HG03139 (cell line): ENCODE results near the gene SSU72.
"Not testable (repeated sequence)": the region's sequence is repeated elsewhere in the genome, so short reads cannot be mapped to it uniquely, and the experiment has no call there.

Source experiments
- ATAC-seq: cut with Tn5 transposase; IDR thresholded peaks from one replicate; pipeline ENCODE4 v1.9.1; 2021; ENCODE audit not compliant: unreplicated experiment

SSU72 gene

DNA sequence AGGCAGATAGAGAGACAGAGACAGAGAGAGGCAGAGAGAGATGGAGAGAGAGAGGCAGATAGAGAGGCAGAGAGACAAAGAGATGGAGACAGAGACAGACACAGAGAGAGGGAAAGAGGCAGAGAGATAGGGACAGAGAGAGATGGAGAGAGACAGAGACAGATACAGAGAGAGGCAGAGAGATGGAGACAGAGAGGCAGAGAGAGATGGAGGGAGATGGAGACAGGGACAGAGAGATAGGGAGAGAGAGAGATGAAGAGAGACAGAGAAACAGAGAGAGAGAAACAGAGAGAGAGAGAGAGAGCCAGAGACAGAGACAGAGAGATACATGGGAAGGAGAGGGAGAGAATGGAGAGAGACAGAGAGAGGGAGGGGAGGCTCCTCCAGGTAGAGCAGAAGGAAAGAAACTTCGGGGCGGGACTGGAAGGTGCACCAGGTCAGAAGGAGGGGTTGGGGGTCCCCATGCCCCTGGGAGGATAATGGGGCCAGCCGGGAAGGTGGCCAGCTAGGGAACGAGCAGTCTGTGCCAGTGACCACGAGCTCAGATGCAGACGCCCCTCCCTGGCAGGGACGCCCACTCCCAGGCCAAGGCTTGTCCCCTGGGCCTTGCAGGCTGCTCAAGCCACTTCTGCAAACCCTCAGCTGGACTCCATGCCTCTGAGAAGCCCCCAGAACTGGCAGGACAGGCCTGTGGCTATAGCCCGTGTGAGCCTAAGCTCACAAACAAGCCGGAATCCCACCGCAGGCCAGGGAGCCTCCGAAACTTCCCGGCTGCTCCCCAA lies 22.0 kb upstream of the SSU72 start:
- ATAC-seq: no peak

DNA sequence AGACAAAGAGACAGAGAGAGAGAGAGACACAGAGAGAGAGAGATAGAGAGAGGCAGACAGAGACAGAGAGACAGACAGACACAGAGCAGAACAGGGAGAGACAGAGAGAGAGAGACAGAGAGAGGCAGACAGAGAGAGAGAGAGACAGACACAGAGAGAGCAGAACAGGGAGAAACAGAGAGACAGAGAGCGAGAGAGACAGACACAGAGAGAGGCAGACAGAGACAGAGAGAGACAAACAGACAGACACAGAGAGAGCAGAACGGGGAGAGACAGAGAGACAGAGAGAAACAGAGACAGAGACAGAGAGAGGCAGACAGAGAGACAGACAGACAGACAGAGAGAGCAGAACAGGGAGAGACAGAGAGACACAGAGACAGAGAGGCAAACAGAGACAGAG lies 20.7 kb upstream of the SSU72 start:
- not testable (repeated sequence) for ATAC-seq

DNA sequence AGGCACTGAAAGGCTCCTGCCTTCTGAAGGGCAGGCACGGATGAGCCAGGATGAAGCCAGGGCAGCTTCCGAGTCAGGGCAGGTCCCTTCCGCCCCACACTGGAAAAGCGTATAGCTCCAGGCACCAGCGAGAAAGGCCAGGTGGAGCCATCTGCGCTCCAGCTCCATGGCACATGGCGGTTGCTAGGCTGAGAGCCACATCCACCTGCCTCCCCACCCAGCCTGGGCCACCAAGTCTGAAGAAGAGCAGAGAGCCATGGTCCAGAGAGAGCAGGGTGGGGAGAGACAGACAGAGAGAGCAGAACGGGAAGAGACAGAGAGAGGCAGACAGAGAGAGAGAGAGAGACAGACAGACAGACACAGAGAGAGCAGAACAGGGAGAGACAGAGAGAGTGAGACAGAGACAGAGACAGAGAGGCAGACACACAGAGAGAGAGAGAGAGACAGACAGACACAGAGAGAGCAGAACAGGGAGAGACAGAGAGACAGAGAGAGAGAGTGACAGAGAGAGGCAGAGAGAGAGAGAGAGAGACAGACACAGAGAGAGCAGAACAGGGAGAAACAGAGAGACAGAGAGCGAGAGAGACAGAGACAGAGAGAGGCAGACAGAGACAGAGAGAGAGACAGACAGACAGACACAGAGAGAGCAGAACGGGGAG lies 20.1 kb upstream of the SSU72 start:
- ATAC-seq: no peak

DNA sequence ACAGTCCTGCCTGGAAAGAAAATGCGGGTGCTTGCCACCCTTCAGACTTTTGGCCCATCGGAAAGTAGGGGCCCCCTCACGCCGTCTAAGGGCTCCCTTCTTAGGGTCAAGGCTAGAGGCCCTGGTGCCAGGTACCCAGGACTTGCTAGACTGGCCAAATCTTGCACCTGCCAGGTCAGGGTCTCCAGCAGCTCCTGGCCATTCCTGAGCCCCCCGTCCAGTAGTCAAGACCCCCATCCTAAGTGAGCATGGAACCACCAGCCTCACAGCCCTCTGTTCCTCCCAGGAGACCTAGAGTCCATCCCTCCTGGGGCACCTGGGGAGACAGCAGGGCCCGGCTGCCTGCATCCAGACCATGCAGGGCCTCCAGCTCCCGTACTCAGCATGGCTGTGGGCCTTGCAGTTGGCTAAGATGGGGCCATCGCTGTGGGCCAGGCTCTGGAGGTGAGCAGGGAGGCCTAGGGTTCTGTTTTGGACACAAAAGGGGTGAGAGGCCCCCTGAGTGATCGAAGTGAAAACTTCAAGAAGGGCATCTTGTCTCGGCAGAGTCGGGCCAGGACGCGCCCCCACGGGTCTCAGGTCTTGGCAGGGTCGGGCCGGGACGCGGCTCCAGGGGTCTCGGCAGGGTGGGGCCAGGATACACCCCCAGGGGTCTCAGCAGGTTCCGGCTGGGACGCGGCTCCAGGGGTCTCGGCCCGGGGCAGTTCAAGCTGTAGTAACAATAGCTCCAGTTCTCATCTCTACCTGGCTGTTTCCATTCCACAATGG lies 19.4 kb upstream of the SSU72 start:
- ATAC-seq: no peak

DNA sequence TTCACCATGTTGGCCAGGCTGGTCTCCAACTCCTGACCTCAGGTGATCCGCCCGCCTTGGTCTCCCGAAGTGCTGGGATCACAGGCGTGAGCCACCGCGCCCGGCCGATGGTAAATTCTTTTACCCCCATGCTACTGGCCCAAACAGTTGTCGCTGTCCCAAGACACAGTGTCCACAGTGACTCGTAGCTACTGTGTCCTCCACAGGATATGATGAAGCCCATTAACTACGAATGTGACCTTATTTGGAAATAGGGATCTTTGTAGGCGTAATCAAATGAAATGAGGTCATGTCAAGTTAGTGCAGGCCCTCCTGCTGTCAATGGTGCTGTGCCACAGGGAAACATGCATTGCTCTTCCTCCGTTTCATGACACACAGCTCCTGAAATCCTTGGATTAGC lies 16.8 kb upstream of the SSU72 start:
- ATAC-seq: no peak

DNA sequence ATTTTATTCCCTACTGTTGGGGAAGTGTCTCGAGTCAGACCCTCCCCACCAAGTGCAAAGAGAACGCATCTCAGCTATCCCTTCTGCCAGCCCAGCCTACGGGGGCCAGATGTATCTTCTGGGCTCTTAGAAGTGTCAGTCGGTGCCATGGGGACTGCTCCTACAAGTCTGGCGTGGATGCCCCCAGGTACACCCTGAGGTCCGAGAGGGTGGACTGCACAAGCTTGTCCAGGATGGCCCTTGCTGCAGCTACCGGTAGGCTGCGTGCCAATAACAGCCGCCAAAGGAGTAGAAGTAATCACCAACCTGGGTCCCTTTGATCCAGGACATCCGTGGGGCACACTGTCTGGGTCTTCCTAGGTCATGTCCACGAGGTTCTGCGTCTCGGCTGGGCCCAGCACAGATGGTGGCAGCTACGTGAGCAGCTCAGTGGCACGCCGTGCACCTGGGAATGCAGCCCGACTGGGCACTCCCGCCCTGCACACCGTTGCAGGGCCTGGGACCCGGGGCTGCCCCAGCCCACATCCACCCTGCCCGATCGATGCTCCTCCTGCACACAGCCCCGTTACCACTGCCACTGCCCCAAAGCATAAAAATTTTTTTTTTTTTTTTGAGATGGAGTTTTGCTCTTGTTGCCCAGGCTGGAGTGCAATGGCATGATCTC lies 8.8 kb upstream of the SSU72 start:
- ATAC-seq: no peak

DNA sequence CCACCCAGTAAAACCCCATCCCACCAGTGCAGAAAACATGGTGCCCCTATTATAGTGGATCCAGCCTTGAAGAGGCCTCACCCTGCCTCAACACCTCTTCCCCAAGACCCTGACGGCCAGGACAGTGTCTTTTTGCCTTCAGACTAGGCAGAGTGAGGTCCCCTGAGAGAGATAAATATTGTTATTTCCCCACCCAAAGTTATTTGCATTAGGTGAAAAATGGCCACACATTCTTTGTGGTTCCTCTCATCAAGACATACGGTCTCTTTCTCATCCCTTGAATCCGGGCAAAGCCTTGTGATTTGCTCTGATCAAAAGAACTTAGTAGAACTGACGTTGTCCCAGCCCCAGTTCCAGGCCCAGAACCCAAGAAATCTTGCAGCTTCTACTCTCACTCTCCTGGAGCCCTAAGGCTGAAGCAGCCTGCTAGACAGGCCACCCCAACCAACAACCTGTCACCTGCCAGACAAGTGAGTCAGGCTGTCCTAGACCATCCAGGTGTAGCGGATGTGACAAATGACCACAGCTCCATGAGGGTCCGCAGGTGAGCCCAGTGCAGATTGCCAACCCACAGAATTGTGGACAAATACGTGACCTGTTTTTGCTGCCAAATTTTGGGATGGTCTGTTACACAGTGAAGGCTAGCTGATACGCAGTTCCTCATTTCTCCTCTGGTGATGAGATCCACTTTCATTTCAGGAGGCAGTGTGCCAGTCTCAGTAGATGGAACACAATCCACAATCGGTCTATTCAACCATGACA lies 8.1 kb upstream of the SSU72 start:
- no peak for ATAC-seq

DNA sequence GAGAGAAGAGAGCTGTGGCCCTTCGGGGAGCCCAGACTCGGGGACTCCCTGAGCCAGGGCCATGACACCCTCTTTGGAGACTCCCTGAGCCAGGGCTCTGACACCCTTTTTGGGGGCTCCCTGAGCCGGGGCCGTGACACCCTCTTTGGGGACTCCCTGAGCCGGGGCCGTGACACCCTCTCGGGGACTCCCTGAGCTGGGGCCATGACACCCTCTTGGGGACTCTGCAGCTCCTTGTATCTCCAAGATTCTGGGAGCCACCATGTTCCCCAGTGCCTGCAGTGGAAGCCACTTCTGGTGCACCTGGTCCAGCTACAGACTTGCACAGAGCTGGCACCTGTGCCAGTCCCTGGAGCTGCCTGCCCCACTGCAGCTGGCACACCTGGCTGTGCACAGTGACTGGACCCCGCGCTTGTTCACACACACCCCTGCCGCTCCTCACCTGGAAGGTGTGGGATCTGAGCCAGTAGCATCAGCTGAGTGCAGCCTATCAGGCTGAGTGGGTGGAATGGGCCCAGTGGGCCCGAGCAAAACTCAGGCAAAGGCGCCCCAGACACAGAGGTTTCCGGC lies 3.8 kb upstream of the SSU72 start:
- ATAC-seq: no peak

DNA sequence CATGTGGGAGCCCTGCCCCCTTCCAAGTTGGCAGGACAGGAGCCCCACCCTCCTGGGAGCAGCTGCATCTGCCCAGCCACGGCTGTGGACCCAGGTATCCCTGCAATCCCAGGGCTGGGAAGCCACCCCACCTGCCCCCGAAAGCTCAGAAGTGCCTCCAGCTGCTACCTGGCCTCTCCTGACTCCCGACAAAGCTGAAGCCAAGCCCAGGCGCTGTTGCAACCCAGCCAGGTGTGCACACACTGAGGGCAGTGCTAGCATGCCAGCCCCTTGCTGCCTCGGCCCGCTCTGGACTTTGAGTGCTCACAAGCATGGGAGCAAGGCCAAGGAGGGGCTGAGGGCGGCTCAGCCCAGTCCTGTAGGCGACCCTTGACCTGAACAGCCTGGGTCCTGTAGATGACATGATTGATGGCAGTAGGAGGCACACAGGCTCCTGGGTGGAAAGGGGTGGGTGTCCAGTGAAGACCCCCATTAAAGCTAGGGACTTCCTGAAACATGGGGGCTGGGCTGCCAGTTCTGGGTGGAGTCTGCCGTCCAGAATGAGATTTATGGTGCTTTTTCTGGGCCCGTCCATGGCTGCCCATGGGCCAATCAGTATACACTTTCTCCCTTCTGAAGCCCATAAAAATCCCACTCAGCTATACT lies 2.8 kb upstream of the SSU72 start:
- ATAC-seq: no peak

DNA sequence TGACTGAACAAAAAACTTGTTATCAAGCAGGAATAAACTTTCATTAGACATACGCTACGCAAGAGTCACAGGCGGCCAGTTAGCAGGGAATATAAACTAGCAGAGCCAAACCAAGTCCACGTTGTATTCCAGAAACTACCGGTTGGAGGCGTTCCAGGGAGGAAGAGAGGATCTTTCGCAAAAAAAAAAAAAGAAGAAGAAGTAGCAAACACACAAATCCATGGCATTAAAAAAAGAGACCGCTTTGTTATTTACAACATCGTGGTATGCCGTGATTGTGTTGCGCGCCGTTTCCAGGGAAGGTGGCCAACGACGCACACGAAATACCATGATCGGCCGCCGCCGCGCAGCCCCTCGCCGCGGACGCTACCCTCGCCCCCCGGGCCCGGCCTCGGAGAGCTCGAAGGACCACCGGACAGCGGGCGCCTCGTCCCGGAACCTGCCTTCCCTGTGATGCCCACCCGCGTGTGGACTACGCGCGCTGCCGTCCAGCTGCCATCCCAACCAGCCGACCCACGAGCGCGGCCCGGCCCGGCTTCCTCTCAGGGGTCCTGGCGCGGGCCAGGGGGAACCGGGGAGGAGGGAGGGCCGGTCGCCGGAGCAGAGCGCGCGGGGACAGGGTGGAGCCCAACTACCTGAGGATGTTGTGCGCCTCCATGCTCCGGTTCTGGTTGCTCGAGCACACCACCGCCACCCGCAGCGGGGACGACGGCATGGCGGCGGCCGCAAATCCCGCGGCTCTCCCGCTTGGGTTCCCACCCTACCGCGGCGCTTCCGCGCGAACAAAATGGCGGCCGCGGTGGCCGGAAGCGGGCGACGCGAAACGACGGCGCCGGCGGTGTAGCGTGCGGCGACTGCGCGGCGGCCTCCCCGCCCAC lies 581 bp downstream of the SSU72 start:
- ATAC-seq: peak; percentile 64

DNA sequence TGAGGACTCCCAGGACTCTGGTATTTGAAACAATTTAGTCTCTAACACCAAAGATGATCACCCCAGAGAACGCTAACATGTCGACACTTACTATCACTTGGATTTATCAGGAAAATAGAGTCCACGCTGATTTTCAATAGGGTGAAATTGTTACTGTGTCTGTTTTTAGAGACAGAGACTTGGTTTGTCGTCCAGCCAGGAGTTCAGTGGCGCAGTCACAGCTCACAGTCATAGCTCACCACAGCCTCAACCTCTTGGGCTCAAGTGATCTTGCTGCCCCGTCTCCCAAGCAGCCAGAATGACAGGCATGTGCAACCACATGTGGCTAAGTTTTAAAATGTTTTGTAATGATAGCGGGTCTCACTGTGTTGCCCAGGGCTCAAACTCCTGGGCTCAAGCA lies 5.3 kb downstream of the SSU72 start:
- no peak for ATAC-seq

DNA sequence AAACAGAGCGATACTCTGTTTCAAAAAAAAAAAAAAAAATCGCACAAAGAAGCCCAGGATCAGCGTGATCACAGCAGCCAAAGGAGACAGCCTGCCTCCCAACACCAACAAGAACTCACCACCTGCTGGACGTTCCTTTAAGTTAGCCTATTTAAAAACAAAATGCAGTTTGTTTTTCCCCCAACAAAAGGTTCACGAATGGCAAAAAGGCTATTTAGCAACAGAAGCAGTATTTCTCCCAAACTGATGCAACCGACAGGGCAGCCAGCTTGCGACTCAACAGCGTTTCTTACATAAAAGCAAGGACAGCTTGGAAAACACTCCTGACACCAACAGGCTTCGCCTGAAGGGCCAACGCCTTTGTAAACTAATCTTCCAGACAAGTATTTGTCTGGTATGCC lies 6.8 kb downstream of the SSU72 start:
- no peak for ATAC-seq

DNA sequence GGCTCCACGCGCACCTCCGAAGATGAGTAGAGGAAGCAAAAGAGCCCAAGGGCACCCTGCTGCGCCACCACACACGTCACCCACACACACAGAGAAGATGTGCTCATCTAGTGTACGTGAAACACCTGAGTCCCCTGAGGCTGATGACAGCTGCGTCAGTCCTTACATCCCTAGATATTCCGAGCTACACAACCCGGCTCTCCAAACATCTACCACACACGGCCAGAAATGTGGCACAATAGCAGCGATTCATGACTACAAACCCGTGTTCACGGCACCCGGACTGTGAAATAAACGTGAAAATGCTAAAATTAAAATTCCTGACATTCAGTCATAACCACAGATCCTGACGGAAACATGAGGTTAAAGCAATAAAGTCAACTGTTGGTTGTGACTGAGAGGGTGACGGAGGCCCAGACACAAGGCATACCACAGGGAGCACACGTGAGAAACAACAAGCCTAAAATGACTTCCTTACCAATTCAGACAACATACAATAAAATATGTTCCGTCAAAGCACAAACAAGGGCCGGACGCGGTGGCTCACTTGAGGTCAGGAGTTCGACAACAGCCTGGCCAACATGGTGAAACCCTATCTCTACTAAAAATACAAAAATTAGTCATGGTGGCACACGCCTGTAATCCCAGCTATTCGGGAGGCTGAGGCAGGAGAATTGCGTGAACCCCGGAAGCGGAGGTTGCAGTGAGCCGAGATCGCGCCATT lies 7.3 kb downstream of the SSU72 start:
- ATAC-seq: no peak

DNA sequence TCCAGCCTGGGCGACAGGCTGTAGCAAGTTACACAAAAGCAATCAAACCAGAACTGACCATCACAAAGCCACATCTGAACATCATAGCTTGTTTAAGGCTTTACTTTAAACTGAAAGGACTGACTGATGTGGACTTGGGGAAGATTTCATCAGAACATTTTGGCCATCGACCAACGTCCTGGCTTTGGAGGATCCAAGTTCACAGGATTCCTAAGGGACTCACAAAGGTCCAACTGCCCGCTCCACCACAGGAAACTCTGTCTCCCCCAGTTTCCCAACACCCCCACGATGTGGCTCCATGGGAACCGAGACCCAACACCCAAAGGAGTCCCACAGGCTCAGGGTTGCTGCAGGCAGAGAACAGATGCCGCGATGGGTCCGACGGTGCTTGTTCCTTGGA lies 9.3 kb downstream of the SSU72 start:
- ATAC-seq: no peak

DNA sequence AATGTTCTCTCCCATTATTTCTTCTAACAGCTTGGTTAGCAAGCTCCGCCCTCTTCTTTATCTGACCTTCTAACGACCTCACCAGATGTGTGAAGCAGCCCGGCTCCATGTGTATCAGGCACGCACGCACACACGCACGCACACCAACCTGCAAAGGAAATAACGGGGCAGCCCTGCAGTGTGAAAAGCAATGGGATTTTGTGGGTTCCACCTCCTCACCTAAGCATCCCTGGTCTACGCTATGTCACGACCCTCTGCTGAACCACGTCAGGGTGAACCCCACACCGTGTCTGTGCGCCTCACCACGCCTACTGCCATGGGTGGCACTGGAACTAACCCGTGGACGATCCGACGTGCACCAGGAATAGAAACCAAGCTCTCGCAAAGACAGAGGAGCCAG lies 10.4 kb downstream of the SSU72 start:
- no peak for ATAC-seq

DNA sequence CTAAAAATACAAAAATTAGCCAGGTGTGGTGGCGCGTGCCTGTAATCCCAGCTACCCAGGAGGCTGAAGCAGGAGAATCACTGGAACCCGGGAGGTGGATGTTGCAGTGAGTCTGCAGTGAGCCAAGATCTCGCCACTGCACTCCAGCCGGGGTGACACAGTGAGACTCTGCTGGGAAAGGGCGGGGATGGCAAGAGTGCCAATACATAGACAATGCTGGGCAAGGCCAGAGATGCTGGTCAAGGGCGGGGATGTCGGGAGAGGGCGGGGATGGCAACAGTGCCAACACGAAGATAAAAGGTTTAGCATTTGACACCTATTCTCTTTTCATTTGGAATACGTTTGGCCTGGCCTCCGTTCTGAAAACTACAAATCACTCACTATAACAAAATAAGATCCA lies 11.0 kb downstream of the SSU72 start:
- ATAC-seq: no peak

DNA sequence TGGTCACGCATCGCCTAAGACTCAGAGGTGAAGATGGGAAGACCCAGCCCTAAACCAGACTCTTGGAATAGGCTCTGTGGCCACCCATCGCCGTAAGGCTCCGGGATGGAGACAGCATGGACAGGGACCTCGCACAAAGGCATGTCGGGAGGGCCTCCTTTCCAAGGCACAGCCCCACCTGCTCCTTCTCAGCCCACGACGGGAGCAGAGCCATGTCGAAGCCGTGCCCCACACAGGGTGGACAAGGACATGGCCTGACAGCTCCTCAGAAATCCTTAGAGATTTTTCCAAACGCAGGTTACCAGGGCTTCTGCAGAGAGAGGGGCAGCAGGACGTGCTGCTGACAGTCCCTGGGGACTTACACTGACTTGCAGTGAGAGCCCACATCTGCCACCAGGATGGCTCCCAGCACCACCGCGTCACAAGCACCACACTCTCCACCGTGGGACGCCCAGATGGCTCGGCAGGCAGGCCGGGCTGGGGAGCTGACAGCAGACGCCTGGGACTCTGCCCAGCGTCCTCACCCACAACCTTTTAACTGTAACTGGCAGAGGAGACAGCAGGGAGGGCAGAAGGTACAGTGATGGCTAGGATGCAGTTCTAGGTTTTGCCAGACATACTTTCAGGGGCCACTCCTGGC lies 12.0 kb downstream of the SSU72 start:
- ATAC-seq: no peak
